ENCODE measurements around the gene NR2E1.

NR2E1 gene

GRCh38 chr6:108132863-108133262, 33.0 kb upstream of the NR2E1 start:
- Mint-ChIP-seq H3K4me3 (no peak overlapping the region), H3K9me3 (no peaks in the 10 kb centered on the region), H3K27me3 (peaks cover 83% of the 10 kb centered on the region), H3K4me1 (ENCODE audit: low read depth) (peaks cover 12% of the 10 kb centered on the region), H3K36me3 (ENCODE audit: low read depth) (no peaks in the 10 kb centered on the region), H3K27ac (no peak overlapping the region)
- DNase-seq = no peak

DNA sequence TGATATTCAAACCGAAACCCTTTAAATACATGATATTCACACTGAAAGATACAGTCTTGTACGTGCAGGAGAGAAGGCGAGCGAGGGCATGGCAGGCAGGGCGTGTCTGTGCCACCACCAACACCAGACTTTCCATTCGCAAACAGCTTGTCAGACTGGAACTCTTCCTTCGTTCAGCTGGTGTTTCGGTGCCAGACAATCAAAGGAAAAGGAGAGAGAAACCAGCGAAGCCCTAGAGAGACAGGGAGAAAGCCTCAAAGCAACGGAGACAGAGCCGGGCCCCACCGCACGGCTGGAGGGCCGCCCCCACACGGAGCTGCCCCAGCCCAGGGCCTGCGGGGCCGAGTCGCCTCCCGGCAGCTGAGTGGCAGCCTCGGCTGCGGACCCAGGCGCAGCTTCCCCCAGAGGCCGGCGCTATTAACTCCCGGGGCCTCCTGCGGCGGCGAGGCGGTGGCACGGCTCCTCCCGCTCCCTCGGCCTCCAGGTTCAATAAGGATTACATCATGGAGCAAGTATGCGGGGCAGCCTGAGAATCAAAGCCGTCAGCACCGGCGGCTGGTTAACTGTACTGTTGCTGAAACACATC, 32.1 kb upstream of the NR2E1 start:
- DNase-seq = peak; percentile 45
- Mint-ChIP-seq H3K27ac (no peak overlapping the region), H3K9me3 (no peaks in the 10 kb centered on the region), H3K4me3 (peak overlapping the region; percentile 74), H3K36me3 (ENCODE audit: low read depth) (no peaks in the 10 kb centered on the region), H3K4me1 (ENCODE audit: low read depth) (peaks cover 12% of the 10 kb centered on the region), H3K27me3 (peaks cover 82% of the 10 kb centered on the region)

GRCh38 chr6:108134213-108134970, 31.4 kb upstream of the NR2E1 start:
- no peak for DNase-seq
- Mint-ChIP-seq H3K4me1 (ENCODE audit: low read depth) (peaks cover 12% of the 10 kb centered on the region), H3K9me3 (no peaks in the 10 kb centered on the region), H3K4me3 (peak overlapping the region; percentile 26), H3K27ac (no peak overlapping the region), H3K36me3 (ENCODE audit: low read depth) (no peaks in the 10 kb centered on the region), H3K27me3 (peaks cover 79% of the 10 kb centered on the region)

DNA sequence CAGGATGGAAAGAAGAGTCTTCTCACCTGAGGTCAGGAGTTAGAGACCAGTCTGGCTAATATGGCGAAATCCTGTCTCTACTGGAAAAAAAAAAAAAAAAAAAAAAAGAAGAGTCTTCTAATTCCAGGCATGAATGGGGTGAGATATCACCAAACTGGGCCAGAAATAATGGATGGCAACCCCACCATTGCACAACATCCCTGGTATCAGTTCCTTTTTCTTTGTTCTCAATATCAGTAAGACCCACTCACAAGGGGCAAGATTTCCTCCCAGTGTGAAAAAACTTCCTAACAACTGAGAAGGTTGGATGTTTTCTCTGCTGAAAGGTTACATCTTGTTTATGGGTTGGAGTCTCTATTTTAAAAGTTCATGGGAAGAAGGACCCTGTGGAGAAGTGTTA, 23.6 kb upstream of the NR2E1 start:
- DNase-seq = no peak
- Mint-ChIP-seq H3K9me3 (no peaks in the 10 kb centered on the region), H3K27ac (no peak overlapping the region), H3K4me1 (ENCODE audit: low read depth) (no peaks in the 10 kb centered on the region), H3K27me3 (peaks cover 55% of the 10 kb centered on the region), H3K4me3 (no peak overlapping the region), H3K36me3 (ENCODE audit: low read depth) (no peaks in the 10 kb centered on the region)

DNA sequence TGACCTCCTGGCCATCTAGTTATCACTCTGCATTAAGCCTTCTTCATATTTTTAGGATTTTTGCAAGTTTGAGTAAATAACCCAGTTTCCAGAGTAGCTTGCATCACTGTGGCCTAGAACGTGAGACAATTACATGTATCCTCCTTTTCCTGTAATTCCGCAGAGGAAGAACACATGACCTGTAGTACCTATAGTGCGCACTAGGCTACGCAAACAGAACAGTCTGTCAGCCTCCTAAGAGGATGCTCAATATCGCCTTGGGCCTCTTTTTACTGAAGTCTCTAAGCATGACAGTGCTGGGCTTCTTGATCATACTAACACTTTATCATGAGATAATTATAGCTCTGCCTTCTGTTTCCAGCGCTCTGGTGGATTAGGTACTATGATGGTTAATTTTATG, 20.2 kb upstream of the NR2E1 start:
- H3K4me1 Mint-ChIP-seq (ENCODE audit: low read depth) = no peaks in the 10 kb centered on the region
- no peak overlapping the region for H3K4me3 Mint-ChIP-seq
- H3K27me3 Mint-ChIP-seq = peaks cover 58% of the 10 kb centered on the region
- H3K27ac Mint-ChIP-seq = no peak overlapping the region
- no peaks in the 10 kb centered on the region for H3K36me3 Mint-ChIP-seq (ENCODE audit: low read depth)
- H3K9me3 Mint-ChIP-seq = no peaks in the 10 kb centered on the region
- no peak for DNase-seq

- H3K4me3 Mint-ChIP-seq = no peak overlapping the region
- H3K27me3 Mint-ChIP-seq = peaks cover 79% of the 10 kb centered on the region
- no peak overlapping the region for H3K27ac Mint-ChIP-seq
Measured at GRCh38 chr6:108152446-108152845, 13.4 kb upstream of the NR2E1 start.

GRCh38 chr6:108156180-108156937, 9.5 kb upstream of the NR2E1 start:
- no peak for DNase-seq
- Mint-ChIP-seq H3K36me3 (ENCODE audit: low read depth) (no peaks in the 10 kb centered on the region), H3K4me3 (no peak overlapping the region), H3K27me3 (peaks cover 88% of the 10 kb centered on the region), H3K4me1 (ENCODE audit: low read depth) (peaks cover 10% of the 10 kb centered on the region), H3K27ac (no peak overlapping the region), H3K9me3 (no peaks in the 10 kb centered on the region)

More at GRCh38 chr6:108152446-108152845, 13.4 kb upstream of the NR2E1 start:
- H3K4me1 Mint-ChIP-seq (ENCODE audit: low read depth) = peaks cover 5% of the 10 kb centered on the region
- no peak for DNase-seq
- no peaks in the 10 kb centered on the region for H3K36me3 Mint-ChIP-seq (ENCODE audit: low read depth)
- no peaks in the 10 kb centered on the region for H3K9me3 Mint-ChIP-seq

GRCh38 chr6:108156938-108157233, 8.9 kb upstream of the NR2E1 start:
- H3K27ac Mint-ChIP-seq = no peak overlapping the region
- H3K36me3 Mint-ChIP-seq (ENCODE audit: low read depth) = no peaks in the 10 kb centered on the region
- no peaks in the 10 kb centered on the region for H3K9me3 Mint-ChIP-seq
- DNase-seq = no peak
- peaks cover 10% of the 10 kb centered on the region for H3K4me1 Mint-ChIP-seq (ENCODE audit: low read depth)
- peak overlapping the region; percentile 34 for H3K4me3 Mint-ChIP-seq
- peaks cover 90% of the 10 kb centered on the region for H3K27me3 Mint-ChIP-seq

DNA sequence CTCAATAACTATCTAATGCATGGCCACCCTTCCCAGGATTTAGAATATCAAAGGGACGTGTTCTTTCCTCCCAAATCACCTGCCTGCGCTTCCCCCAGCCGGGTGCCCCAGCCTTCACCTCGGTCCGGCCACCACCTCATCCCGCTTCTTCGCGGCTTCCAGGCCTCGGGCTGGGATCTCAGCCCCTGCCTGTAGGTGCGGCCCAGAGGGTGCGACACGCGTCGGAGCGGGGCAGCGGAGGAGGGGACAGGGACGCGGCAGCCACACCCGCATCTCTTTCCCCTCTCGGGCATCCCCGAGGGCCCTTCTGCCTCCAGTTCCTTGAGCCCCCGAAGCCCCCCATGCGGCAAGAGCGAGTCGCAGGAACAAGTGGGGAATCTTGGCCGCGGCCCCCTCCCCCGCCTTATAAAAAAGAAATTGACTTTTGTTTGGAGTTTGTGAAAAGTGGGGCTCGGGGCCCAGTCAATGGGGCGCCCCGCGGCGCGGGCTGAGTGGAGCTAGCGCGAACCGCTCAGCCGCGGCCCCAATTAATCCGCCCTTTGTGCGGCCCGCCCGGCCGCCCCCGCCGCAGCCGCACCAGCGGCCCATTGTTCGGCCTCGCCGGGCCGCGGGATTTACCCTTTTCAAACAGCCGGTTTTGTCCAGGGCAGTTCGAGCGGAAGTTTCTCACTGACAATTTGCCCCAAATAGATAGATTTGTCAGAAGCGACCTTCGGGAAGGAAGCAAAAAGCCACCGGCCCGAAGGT, 8.4 kb upstream of the NR2E1 start:
- H3K4me1 Mint-ChIP-seq (ENCODE audit: low read depth) = peaks cover 10% of the 10 kb centered on the region
- no peak overlapping the region for H3K27ac Mint-ChIP-seq
- H3K4me3 Mint-ChIP-seq = peak overlapping the region; percentile 34
- peaks cover 93% of the 10 kb centered on the region for H3K27me3 Mint-ChIP-seq
- H3K9me3 Mint-ChIP-seq = no peaks in the 10 kb centered on the region
- no peak for DNase-seq
- H3K36me3 Mint-ChIP-seq (ENCODE audit: low read depth) = no peaks in the 10 kb centered on the region

DNA sequence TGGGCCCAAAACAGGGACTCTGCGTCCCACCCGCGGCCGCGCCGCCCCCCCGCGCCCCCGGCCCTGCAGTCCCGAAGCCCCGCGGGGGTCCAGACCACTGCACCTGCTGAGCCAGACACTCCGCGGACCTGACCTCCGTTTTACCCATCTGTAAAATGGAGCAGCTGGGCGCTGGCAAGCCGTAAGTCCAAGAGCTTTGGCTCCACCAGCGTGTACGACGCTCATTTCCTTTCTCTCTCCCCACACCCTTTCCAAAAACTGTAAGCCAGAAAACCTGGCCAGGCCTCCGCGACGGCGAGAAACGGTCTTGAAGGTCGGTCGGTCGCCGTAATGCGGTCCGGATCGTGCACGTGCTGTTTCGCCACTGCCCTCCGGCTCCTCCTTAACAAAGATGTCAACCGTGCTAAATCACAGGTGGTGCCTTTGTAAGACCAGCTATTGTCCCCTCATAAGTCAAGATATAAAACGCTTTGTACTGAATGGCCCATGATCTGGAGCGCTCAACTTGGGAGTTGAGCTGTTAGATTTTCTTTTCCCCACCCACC, 7.8 kb upstream of the NR2E1 start:
- Mint-ChIP-seq H3K4me1 (ENCODE audit: low read depth) (peaks cover 10% of the 10 kb centered on the region), H3K9me3 (no peaks in the 10 kb centered on the region), H3K36me3 (ENCODE audit: low read depth) (no peaks in the 10 kb centered on the region), H3K4me3 (peak overlapping the region; percentile 59), H3K27ac (no peak overlapping the region), H3K27me3 (peaks cover 93% of the 10 kb centered on the region)
- peak; percentile 37 for DNase-seq

- no peak overlapping the region for H3K27ac Mint-ChIP-seq
- peaks cover 21% of the 10 kb centered on the region for H3K4me1 Mint-ChIP-seq (ENCODE audit: low read depth)
- no peak overlapping the region for H3K4me3 Mint-ChIP-seq
- no peak for DNase-seq
- H3K9me3 Mint-ChIP-seq = no peaks in the 10 kb centered on the region
- H3K36me3 Mint-ChIP-seq (ENCODE audit: low read depth) = no peaks in the 10 kb centered on the region
- H3K27me3 Mint-ChIP-seq = peaks cover 94% of the 10 kb centered on the region
Measured at GRCh38 chr6:108159981-108160380, 5.8 kb upstream of the NR2E1 start.

- H3K9me3 Mint-ChIP-seq = no peaks in the 10 kb centered on the region
- H3K27me3 Mint-ChIP-seq = peaks cover 94% of the 10 kb centered on the region
- DNase-seq = no peak
- H3K27ac Mint-ChIP-seq = no peak overlapping the region
- H3K36me3 Mint-ChIP-seq (ENCODE audit: low read depth) = no peaks in the 10 kb centered on the region
- peaks cover 36% of the 10 kb centered on the region for H3K4me1 Mint-ChIP-seq (ENCODE audit: low read depth)
- H3K4me3 Mint-ChIP-seq = no peak overlapping the region
Measured at GRCh38 chr6:108161724-108162282, 4.0 kb upstream of the NR2E1 start.

DNA sequence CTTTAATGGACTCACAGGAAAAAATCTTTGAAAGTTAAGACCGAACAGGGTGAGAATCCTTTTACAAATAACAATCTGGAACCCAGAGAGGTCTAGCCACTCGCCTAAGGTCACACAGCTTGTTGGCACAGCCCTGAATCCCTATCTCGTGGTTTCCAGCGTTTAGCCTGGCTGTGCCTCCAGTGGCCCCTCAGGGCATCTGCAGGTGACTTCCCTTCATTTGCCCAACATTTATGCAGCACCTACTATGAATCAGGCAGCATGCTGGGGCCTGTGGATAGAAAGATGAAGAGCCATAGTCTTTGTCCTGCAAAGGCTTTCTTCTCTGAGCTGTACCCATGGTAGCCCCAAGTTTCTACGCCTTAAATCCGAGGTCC, 2.6 kb upstream of the NR2E1 start:
- Mint-ChIP-seq H3K4me3 (no peak overlapping the region), H3K27me3 (peaks cover 97% of the 10 kb centered on the region), H3K36me3 (ENCODE audit: low read depth) (no peaks in the 10 kb centered on the region), H3K4me1 (ENCODE audit: low read depth) (peaks cover 41% of the 10 kb centered on the region), H3K27ac (no peak overlapping the region), H3K9me3 (no peaks in the 10 kb centered on the region)
- no peak for DNase-seq

All from activated T-cell treated with anti-CD3 and anti-CD28 coated beads, Interleukin-2, amount 50 U/mL, for 24 hours (primary cell).